Endothelial cell of umbilical vein (primary cell): ENCODE results near the gene ACKR3. TPM values are rescaled to one million over a fixed set of nuclear protein-coding genes. Genes with fewer than 3 reads are reported as not detected.

Experiments
- BruUV-seq: library from RNA; stranded (reverse); fragments of 400-500 nt; replicated peaks from 2 replicates; lab custom pipeline; 2021; lab: Mats Ljungman, UMichigan
- CTCF ChIA-PET: fragments of 300-600, 350-600 bp; sonication (Branson Sonifier 250); formaldehyde crosslinking; loops from one replicate; lab custom pipeline; 2021; ENCODE audit warnings: antibody characterized with exemption, inconsistent platforms; lab: Charles Lee
- POLR2A ChIA-PET: fragments of 300-600, 350-600 bp; sonication (Branson Sonifier 250); formaldehyde crosslinking; loops from one replicate; lab custom pipeline; 2021; ENCODE audit warnings: antibody characterized with exemption, inconsistent platforms; lab: Charles Lee
- DNase-seq: peaks from one replicate; pipeline ENCODE4 v3.0.0-alpha.2; 2011; ENCODE audit warnings: low read depth, low spot score
- FAIRE-seq: peaks from 2 replicates; lab custom pipeline; 2011; peaks lifted over from hg19 to GRCh38; lab: Jason Lieb, UNC
- H2AFZ ChIP-seq: 2 replicates; pipeline ENCODE4 v1.6.0; 2012; ENCODE audit warnings: low read depth, low read length, control low read depth, inconsistent platforms
- H3K27ac ChIP-seq: 2 replicates; pipeline ENCODE4 v1.5.1; 2011; ENCODE audit warnings: low read depth, mild to moderate bottlenecking, control low read depth, low read length, moderate library complexity; ENCODE audit not compliant: insufficient read depth
- H3K27me3 ChIP-seq, 2 experiments: 2 replicates each; pipeline versions ENCODE4 v1.6.0 to v1.6.1; 2011; ENCODE audit warnings: low read length in 2 of 2, mixed read lengths in 1 of 2; ENCODE audit not compliant: control insufficient read depth in 2 of 2, insufficient read depth in 2 of 2
- H3K36me3 ChIP-seq, 2 experiments: 2 replicates in 1 of 2; 3 replicates in 1 of 2; pipeline ENCODE4 v1.5.1; 2011; ENCODE audit warnings: low read length in 2 of 2, mild to moderate bottlenecking in 1 of 2, moderate library complexity in 1 of 2; ENCODE audit not compliant: control insufficient read depth in 2 of 2, insufficient read depth in 2 of 2; ENCODE audit errors: extremely low read depth in 1 of 2
- H3K4me1 ChIP-seq: 3 replicates; pipeline ENCODE4 v1.5.1; 2011; ENCODE audit warnings: mild to moderate bottlenecking, low read length; ENCODE audit not compliant: control insufficient read depth, insufficient read depth; ENCODE audit errors: extremely low read depth
- H3K4me2 ChIP-seq: 2 replicates; pipeline ENCODE4 v1.6.1; 2011; ENCODE audit warnings: low read length, control low read depth, mixed read lengths; ENCODE audit not compliant: insufficient read depth
- H3K4me3 ChIP-seq, 3 experiments: fragments of 200-600 bp in 1 of 3; sonication (generic), shearing (Covaris generic) in 1 of 3; replicated peaks in 1 of 3; 2 replicates each; pipeline ENCODE4 v1.5.1; 2011 to 2016; ENCODE audit warnings: control low read depth in 3 of 3, low read length in 3 of 3, mild to moderate bottlenecking in 2 of 3, inconsistent platforms in 1 of 3, low read depth in 1 of 3, moderate library complexity in 1 of 3; ENCODE audit not compliant: insufficient read depth in 1 of 3
- H3K79me2 ChIP-seq: 2 replicates; pipeline ENCODE4 v1.6.0; 2012; ENCODE audit warnings: low read length, inconsistent platforms; ENCODE audit not compliant: control insufficient read depth, insufficient read depth
- H3K9ac ChIP-seq: replicated peaks from 2 replicates; pipeline ENCODE3; 2011; ENCODE audit warnings: low read length, control low read depth; ENCODE audit not compliant: insufficient read depth; ENCODE audit errors: extremely low read depth
- H3K9me1 ChIP-seq: replicated peaks from 3 replicates; pipeline ENCODE4 v1.6.0; 2011; ENCODE audit warnings: mild to moderate bottlenecking, low read length; ENCODE audit not compliant: control insufficient read depth, insufficient read depth; ENCODE audit errors: extremely low read depth
- H3K9me3 ChIP-seq: replicated peaks from 2 replicates; pipeline ENCODE4 v1.5.1; 2012; ENCODE audit warnings: low read length, inconsistent platforms; ENCODE audit not compliant: control insufficient read depth, insufficient read depth
- H4K20me1 ChIP-seq: replicated peaks from 2 replicates; pipeline ENCODE3; 2011; ENCODE audit warnings: mild to moderate bottlenecking, low read length; ENCODE audit not compliant: control insufficient read depth, insufficient read depth; ENCODE audit errors: extremely low read depth
- EZH2 ChIP-seq: IDR thresholded peaks from 2 replicates; pipeline ENCODE4 v1.6.1; 2012; ENCODE audit warnings: borderline replicate concordance, low read depth, mild to moderate bottlenecking, moderate library complexity, low read length, inconsistent platforms; ENCODE audit not compliant: severe bottlenecking
- FOS ChIP-seq: IDR thresholded peaks from 2 replicates; pipeline ENCODE4 v1.6.1; 2011; ENCODE audit warnings: mild to moderate bottlenecking, low read length, moderate library complexity, borderline replicate concordance; ENCODE audit not compliant: insufficient read depth
- GATA2 ChIP-seq: IDR thresholded peaks from 2 replicates; pipeline ENCODE4 v1.7.0; 2011; ENCODE audit warnings: low read depth, mild to moderate bottlenecking, moderate library complexity, mixed read lengths, low read length; ENCODE audit not compliant: insufficient read length, insufficient read depth
- JUN ChIP-seq: IDR thresholded peaks from 2 replicates; pipeline ENCODE4 v1.6.1; 2011; ENCODE audit warnings: borderline replicate concordance, low read depth; ENCODE audit not compliant: insufficient read length, insufficient read depth
- MYC ChIP-seq: IDR thresholded peaks from one replicate; pipeline ENCODE4 v1.6.1; 2011; ENCODE audit warnings: mild to moderate bottlenecking, low read depth, low read length
- POLR2A ChIP-seq: IDR thresholded peaks from 2 replicates; pipeline ENCODE4 v1.6.1; 2012; ENCODE audit warnings: low read depth, mild to moderate bottlenecking, control low read depth, low read length
- POLR2AphosphoS5 ChIP-seq: IDR thresholded peaks from 2 replicates; pipeline ENCODE4 v1.6.1; 2012; ENCODE audit warnings: low read depth, mild to moderate bottlenecking, control low read depth, low read length, moderate library complexity; ENCODE audit not compliant: insufficient read depth
- dilution Hi-C: fragments of 300-500 bp; cut with MboI; formaldehyde crosslinking; loops from one replicate; pipeline ENCODE4 v1.15.0; 2019; ENCODE audit warnings: low sequenced_read_pairs; ENCODE audit not compliant: extremely low pct_ligation_motif_present
- intact Hi-C: fragments of 100-400 bp; cut with micrococcal nuclease; formaldehyde crosslinking; loops from one replicate; pipeline ENCODE4 v1.10.0; 2022
- polyA plus RNA-seq, 4 experiments: library from polyadenylated mRNA; depleted of rRNA in 3 of 4; stranded (reverse) in 3 of 4; unstranded in 1 of 4; fragments of >200 nt; gene quantifications; 2 replicates each; pipeline versions ENCODE4 v1.2.1 to v1.2.3, GENCODE V29; 2011 to 2012; ENCODE audit warnings: missing spikeins in 1 of 4
- total RNA-seq: library from RNA; stranded (reverse); gene quantifications from 2 replicates; pipeline ENCODE4 v1.2.3, GENCODE V29; 2021
- TF ChIP-seq, protein P1 (sequence below): IDR thresholded peaks from 2 replicates; pipeline ENCODE4 v1.6.1; 2011; ENCODE audit not compliant: insufficient read depth, insufficient read length
- TF ChIP-seq, protein P2 (sequence below), 2 donors: IDR thresholded peaks; 1 replicate in 1 of 2; 2 replicates in 1 of 2; pipeline ENCODE4 v1.5.1; 2011; ENCODE audit warnings: low read length in 2 of 2, mild to moderate bottlenecking in 2 of 2, moderate library complexity in 2 of 2, control low read depth in 1 of 2, inconsistent platforms in 1 of 2, low read depth in 1 of 2; ENCODE audit not compliant: insufficient read depth in 1 of 2; ENCODE audit errors: extremely low read depth in 1 of 2

Gene ACKR3
- total and polyA plus RNA-seq, 2 donors (not counting 3 experiments of a cell fraction or from before 2014, with no cell fraction given) = 31.1 to 428 TPM

DNA sequence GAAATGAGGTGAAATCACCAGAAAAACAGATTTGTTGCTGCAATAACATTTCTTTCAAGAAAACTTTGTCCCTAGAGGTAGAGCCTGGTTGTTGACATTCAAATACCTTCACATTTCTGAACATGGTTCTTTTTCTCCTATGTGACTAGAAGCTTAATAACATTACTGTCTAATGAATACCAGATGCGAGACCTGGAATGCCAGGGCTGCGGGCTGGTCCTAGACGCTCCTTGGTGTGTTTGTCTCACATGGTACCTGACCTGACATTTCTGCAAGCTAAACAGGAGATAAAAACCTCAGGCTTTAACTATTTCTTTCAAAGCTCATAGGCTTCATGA lies 38.5 kb downstream of the ACKR3 start:
- no peak overlapping the region for H3K9ac ChIP-seq
- no peaks in the 10 kb centered on the region for H3K4me1 ChIP-seq
- TF ChIP-seq MYC = no peak
- TF ChIP-seq GATA2 = no peak
- TF ChIP-seq EZH2 = no peak
- no peak for TF ChIP-seq POLR2A
- TF ChIP-seq JUN = no peak
- no peak for TF ChIP-seq POLR2AphosphoS5
- TF ChIP-seq, protein P1, sequence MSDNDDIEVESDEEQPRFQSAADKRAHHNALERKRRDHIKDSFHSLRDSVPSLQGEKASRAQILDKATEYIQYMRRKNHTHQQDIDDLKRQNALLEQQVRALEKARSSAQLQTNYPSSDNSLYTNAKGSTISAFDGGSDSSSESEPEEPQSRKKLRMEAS = no peak
- no peak for TF ChIP-seq FOS
- TF ChIP-seq, protein P2, sequence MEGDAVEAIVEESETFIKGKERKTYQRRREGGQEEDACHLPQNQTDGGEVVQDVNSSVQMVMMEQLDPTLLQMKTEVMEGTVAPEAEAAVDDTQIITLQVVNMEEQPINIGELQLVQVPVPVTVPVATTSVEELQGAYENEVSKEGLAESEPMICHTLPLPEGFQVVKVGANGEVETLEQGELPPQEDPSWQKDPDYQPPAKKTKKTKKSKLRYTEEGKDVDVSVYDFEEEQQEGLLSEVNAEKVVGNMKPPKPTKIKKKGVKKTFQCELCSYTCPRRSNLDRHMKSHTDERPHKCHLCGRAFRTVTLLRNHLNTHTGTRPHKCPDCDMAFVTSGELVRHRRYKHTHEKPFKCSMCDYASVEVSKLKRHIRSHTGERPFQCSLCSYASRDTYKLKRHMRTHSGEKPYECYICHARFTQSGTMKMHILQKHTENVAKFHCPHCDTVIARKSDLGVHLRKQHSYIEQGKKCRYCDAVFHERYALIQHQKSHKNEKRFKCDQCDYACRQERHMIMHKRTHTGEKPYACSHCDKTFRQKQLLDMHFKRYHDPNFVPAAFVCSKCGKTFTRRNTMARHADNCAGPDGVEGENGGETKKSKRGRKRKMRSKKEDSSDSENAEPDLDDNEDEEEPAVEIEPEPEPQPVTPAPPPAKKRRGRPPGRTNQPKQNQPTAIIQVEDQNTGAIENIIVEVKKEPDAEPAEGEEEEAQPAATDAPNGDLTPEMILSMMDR (IDR thresholded peaks at IDR 0.05; ENCODE audit: extremely low read depth in 1 of 2, insufficient read depth in 1 of 2, low read depth in 1 of 2, low read length in 2 of 2) = no peak
- no peak overlapping the region for H3K4me3 ChIP-seq
- no peak overlapping the region for H3K27ac ChIP-seq
- H3K4me2 ChIP-seq = no peak overlapping the region
- no peak overlapping the region for H2AFZ ChIP-seq
- no TSS peak for BruUV-seq
- DNase-seq (no peak), FAIRE-seq (no peak)
- no peaks in the 10 kb centered on the region for H4K20me1 ChIP-seq
- ChIA-PET POLR2A (no interaction called here), CTCF (no interaction called here)
- H3K36me3 ChIP-seq = no peaks in the 10 kb centered on the region
- no peaks in the 10 kb centered on the region for H3K79me2 ChIP-seq
- H3K27me3 ChIP-seq = peaks cover 0 to 4% of the 10 kb centered on the region in 2 experiments
- no peaks in the 10 kb centered on the region for H3K9me1 ChIP-seq
- intact Hi-C loops = no loop called here
- H3K9me3 ChIP-seq = no peaks in the 10 kb centered on the region
- dilution Hi-C loops = no loop called here
